GM04503 (cell line): Measurements from ENCODE around the gene ERICH4.
"Not testable (repeated sequence)": the region's sequence is repeated elsewhere in the genome, so short reads cannot be mapped to it uniquely, and the experiment has no call there.

ENCODE experiments used
- DNase-seq: peaks from one replicate; pipeline ENCODE4 v3.0.0-alpha.2; 2012; ENCODE audit warnings: low read depth

The ERICH4 gene

GRCh38 chr19:41478875-41479756, 36.2 kb downstream of the ERICH4 start:
- DNase-seq = no peak

GRCh38 chr19:41479757-41480191, 36.8 kb downstream of the ERICH4 start:
- DNase-seq = no peak

- no peak for DNase-seq
Observed at GRCh38 chr19:41480336-41480735, 37.4 kb downstream of the ERICH4 start.

- no peak for DNase-seq
Observed at GRCh38 chr19:41484822-41485221, 41.9 kb downstream of the ERICH4 start.

GRCh38 chr19:41486953-41487352, 44.0 kb downstream of the ERICH4 start:
- DNase-seq = not testable (repeated sequence)

GRCh38 chr19:41492843-41493242, 49.9 kb downstream of the ERICH4 start:
- no peak for DNase-seq
